Upper lobe of right lung (tissue), 1 donor: Measurements from ENCODE around the gene CFAP99. TPM values are rescaled to one million over a fixed set of nuclear protein-coding genes. Genes with fewer than 3 reads are reported as not detected.

Experiments used
- ATAC-seq: fragments of 200-7000 bp; cut with Tn5 transposase; one replicate; pipeline ENCODE4 v1.9.1; 2020; ENCODE audit warnings: mild to moderate bottlenecking, moderate library complexity
- DNase-seq: peaks from one replicate; pipeline ENCODE4 v3.0.0-alpha.2; 2020
- H3K27ac ChIP-seq: fragments of 200-600 bp; one replicate; pipeline ENCODE4 v1.8.0; 2022
- H3K27me3 ChIP-seq: fragments of 200-600 bp; one replicate; pipeline ENCODE4 v1.8.0; 2022; ENCODE audit warnings: mild to moderate bottlenecking
- H3K36me3 ChIP-seq: fragments of 200-600 bp; one replicate; pipeline ENCODE4 v1.8.0; 2022
- H3K4me1 ChIP-seq: fragments of 200-600 bp; one replicate; pipeline ENCODE4 v1.8.0; 2022
- H3K4me3 ChIP-seq: fragments of 200-600 bp; one replicate; pipeline ENCODE4 v1.8.0; 2022; ENCODE audit warnings: mild to moderate bottlenecking
- H3K9me3 ChIP-seq: fragments of 200-600 bp; one replicate; pipeline ENCODE4 v1.8.0; 2022
- intact Hi-C: fragments of 100-400 bp; cut with DNase I; formaldehyde crosslinking; loops from one replicate; pipeline ENCODE4 v1.11.0; 2022
- total RNA-seq: library from RNA; stranded (reverse); fragmentation: NEBNext Ultra II Directional; extraction: Animal tissue kit (Norgen Biotek cat#: 25700); gene quantifications from one replicate; pipeline ENCODE4 v1.2.1, GENCODE V29; 2021
- TF ChIP-seq, protein P1 (sequence below): fragments of 200-600 bp; IDR thresholded peaks from one replicate; pipeline ENCODE4 v1.8.0; 2022; ENCODE audit warnings: antibody characterized with exemption
- donor health status: DM: no; HTN: yes; CAD: no; lungs with severe emphysema.

Gene CFAP99
- total RNA-seq, 1 donor from 2014 or later: not detected

DNA sequence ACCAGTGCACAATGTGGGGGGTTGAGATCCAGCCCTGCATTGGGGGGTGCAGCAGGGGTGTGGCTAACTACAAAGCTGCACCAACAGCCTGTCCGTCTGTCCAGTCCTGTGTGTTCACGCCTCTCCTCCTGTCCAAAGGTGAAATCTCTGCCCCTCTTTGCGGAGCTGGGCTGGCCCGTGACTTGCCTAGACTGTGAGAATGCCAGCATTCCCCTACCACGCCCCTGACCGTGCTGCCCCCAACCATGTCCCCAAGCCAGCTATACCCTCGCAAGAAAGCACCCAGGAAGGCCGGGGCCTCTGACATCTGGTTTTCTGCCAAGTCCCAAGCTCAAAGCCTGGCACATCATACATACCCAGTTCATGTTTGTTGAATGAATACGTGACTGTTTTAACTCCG, 19.5 kb upstream of the CFAP99 start:
- Histone ChIP-seq H3K4me3 (no peak overlapping the region), H3K9me3 (no peaks in the 10 kb centered on the region), H3K4me1 (peaks cover 15% of the 10 kb centered on the region), H3K27me3 (no peaks in the 10 kb centered on the region), H3K36me3 (no peaks in the 10 kb centered on the region), H3K27ac (no peak overlapping the region)
- TF ChIP-seq, protein P1, sequence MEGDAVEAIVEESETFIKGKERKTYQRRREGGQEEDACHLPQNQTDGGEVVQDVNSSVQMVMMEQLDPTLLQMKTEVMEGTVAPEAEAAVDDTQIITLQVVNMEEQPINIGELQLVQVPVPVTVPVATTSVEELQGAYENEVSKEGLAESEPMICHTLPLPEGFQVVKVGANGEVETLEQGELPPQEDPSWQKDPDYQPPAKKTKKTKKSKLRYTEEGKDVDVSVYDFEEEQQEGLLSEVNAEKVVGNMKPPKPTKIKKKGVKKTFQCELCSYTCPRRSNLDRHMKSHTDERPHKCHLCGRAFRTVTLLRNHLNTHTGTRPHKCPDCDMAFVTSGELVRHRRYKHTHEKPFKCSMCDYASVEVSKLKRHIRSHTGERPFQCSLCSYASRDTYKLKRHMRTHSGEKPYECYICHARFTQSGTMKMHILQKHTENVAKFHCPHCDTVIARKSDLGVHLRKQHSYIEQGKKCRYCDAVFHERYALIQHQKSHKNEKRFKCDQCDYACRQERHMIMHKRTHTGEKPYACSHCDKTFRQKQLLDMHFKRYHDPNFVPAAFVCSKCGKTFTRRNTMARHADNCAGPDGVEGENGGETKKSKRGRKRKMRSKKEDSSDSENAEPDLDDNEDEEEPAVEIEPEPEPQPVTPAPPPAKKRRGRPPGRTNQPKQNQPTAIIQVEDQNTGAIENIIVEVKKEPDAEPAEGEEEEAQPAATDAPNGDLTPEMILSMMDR: no peak
- DNase-seq (no peak), ATAC-seq (no peak)
- intact Hi-C loops: no loop called here

DNA sequence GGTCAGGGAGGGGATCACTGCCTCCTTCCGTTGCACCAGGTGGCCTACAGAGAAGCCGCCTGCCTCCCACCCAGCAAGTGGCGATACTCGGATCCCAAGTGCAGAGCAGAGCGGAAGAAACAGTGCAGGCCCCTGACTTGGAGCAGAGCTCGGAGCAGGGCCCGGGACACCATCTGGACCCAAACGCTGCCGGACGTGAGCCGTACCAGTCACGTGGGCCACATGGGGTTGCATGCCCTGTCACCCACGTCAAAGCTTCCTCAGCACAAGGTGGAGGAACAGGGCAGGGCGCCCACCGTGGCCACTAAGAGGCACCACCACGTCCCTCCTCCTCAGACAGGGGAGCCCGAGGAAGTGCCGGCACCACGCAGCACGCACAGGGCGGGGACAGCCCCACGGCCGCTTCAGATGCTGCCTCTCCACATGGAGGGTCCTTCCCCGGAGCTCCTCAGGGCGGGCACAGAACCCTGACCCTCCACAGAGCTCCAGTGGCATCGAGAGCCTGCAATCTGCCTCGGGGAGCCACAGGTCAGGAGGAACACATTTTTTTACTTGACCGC, 19.0 kb upstream of the CFAP99 start:
- intact Hi-C loops: no loop called here
- ATAC-seq: no peak
- H3K4me1 ChIP-seq: peaks cover 15% of the 10 kb centered on the region
- no peaks in the 10 kb centered on the region for H3K36me3 ChIP-seq
- no peak for DNase-seq
- no peak overlapping the region for H3K4me3 ChIP-seq
- H3K27me3 ChIP-seq: no peaks in the 10 kb centered on the region
- H3K9me3 ChIP-seq: no peaks in the 10 kb centered on the region
- H3K27ac ChIP-seq: no peak overlapping the region
- TF ChIP-seq, protein P1: no peak

DNA sequence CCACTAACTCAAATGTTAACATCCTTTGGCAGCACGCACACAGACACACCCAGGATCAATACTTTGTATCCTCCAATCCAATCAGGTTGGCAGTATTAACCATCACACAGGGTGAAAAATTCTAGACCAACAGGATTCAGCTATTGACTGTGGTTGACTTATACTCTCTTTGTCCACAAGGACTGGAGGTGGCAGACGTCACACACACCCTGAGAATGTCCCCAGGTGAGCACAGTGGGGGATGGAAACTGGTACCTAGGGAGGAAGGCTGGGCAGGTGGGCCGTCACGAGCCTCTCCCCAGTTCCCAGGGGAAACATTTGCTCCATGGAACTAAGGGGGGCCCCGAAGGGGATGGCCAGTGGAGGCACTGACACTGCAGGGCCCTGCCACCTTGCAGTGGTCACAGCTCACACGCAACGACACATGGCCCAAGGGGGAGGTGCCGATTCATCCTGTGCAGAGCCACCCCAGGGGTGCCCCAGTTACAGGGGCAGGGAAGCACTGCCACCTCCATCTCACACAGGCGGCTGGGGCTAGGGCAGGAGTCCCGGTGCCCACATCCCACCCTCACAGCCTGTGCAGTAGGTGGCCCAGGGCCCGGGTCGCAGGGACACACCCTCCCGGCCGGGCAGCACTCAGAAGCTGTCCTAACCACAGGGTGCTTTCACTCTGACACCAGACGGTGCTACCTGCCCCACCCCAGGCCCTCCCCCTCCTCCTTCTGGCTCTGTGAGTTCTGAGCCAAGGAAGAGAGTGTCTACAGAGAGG, 17.7 kb upstream of the CFAP99 start:
- TF ChIP-seq, protein P1: no peak
- no peaks in the 10 kb centered on the region for H3K27me3 ChIP-seq
- H3K4me3 ChIP-seq: no peak overlapping the region
- intact Hi-C loops: no loop called here
- H3K9me3 ChIP-seq: no peaks in the 10 kb centered on the region
- H3K36me3 ChIP-seq: no peaks in the 10 kb centered on the region
- ATAC-seq (peak; percentile 3), DNase-seq (no peak)
- H3K27ac ChIP-seq: no peak overlapping the region
- H3K4me1 ChIP-seq: peaks cover 15% of the 10 kb centered on the region

DNA sequence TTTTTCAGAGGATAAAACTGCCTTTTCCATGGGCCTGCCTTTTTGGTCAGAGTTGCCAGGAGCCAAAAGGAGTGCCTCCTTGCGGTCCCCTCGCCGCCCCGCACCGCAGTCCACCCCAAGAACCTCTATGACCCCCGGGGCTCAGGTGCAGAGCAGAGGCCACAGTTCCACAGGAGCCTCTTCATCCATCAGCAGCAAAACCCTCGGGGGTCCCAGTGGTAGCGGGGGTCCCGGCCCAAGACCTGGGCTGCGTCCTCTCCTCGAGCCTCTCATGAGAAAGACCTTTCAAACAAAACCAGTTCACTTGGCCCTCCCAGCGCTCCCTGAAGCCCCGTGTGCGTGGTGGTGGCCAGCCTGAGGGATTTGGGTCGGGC, 17.2 kb upstream of the CFAP99 start:
- ATAC-seq: no peak
- Histone ChIP-seq H3K4me3 (no peak overlapping the region), H3K36me3 (no peaks in the 10 kb centered on the region), H3K27ac (no peak overlapping the region), H3K9me3 (no peaks in the 10 kb centered on the region), H3K4me1 (peaks cover 15% of the 10 kb centered on the region), H3K27me3 (no peaks in the 10 kb centered on the region)
- TF ChIP-seq, protein P1: no peak
- no peak for DNase-seq
- intact Hi-C loops: no loop called here

DNA sequence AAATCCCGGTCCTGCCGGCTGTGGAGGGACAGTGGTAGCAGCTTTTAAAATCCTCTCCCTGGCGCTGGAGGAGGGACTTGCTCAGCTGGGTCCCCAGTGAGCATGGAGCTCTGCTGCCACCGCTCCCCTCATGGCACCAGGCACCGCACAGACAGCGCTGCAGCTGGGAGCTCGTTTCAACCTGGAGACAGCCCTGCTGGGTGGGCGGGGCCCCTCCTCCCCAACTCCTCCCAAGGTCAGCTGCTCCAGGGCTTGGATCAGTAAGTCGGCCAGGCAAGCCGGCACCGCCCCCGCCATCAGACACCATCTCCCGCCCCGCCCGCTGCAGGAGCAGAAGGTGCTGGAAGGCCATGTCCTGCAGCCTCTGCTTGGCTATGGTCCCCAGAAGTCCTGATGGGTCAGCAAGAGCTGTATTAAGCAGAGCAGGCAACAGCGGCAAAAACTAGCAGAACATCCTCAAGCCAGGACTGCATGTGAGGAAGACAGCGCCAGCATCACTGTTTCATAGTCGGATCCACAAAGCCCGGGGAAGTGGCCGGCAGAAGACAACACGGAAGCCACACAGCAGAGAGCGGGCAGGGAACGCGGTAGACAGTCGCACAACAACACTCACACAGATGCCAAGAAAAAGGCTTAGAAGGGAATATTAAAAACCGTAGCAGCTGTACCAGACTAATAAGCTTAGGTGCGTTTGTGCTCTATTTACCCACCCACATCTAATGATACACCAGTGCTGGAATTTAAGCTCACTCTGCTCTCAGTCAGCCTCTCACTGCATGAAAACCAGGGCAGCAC, 16.5 kb upstream of the CFAP99 start:
- DNase-seq (peak; percentile 80), ATAC-seq (peak; percentile 77)
- intact Hi-C loops: no loop called here
- Histone ChIP-seq H3K4me1 (peaks cover 15% of the 10 kb centered on the region), H3K27ac (no peak overlapping the region), H3K9me3 (no peaks in the 10 kb centered on the region), H3K36me3 (no peaks in the 10 kb centered on the region), H3K27me3 (no peaks in the 10 kb centered on the region), H3K4me3 (peak overlapping the region; percentile 31)
- TF ChIP-seq, protein P1: no peak
